Skeletal muscle satellite cell (primary cell): ENCODE measurements around the gene ARID1B.

Experiments used
- H3K27me3 ChIP-seq: 2 replicates; pipeline ENCODE4 v1.7.0; 2013; ENCODE audit warnings: low read length; ENCODE audit not compliant: control insufficient read depth, insufficient read depth
- H3K36me3 ChIP-seq: 2 replicates; pipeline ENCODE4 v1.7.0; 2013; ENCODE audit warnings: mild to moderate bottlenecking, control low read depth, low read length; ENCODE audit not compliant: insufficient read depth
- H3K4me1 ChIP-seq: 2 replicates; pipeline ENCODE4 v1.7.0; 2013; ENCODE audit warnings: low read length; ENCODE audit not compliant: control insufficient read depth, insufficient read depth
- H3K4me2 ChIP-seq: 2 replicates; pipeline ENCODE4 v1.7.0; 2013; ENCODE audit warnings: mild to moderate bottlenecking, low read length
- H3K4me3 ChIP-seq: 2 replicates; pipeline ENCODE4 v1.7.0; 2013; ENCODE audit warnings: low read length
- H3K9ac ChIP-seq: 2 replicates; pipeline ENCODE4 v1.7.0; 2013; ENCODE audit warnings: mild to moderate bottlenecking, low read depth, low read length, moderate library complexity
- H3K9me3 ChIP-seq: replicated peaks from 2 replicates; pipeline ENCODE4 v1.7.0; 2013; ENCODE audit warnings: mild to moderate bottlenecking, control low read depth, low read length

The ARID1B gene

DNA sequence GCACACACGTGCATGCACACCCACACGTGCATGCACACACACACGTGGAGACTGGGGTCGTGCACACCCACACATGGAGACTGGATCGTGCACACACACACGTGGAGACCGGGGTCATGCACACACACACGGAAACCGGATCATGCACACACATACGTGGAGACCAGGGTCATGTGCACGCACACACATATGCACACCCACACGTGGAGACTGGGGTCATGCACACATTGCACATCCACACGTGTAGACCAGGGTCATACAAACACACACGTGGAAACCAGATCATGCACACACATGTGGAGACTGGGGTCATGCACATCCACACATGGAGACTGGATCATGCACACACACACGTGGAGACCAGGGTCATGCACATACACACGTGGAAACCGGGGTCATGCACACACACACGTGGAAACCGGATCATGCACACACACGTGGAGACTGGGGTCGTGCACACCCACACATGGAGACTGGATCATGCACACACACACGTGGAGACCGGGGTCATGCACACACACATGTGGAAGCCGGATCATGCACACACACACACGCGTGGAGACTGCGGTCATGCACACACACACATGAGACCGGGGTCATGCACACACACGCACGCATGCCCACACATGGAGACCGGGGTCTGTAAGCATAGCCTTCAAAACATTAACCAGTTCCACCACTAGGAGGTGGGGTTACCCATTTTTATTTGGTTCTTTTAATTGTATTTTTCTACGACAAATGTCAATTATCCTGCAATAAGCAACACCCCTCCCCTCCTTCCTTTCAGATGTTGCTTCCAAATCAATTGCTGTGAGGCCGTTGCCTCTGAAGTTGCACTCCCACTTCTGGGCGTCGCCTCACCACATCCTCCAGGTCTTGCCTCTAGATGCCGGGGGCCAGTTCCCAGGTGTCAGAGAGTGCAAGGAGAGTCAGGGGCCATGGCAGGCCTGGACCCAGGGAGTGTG lies 450.3 kb downstream of the ARID1B start:
- no peaks in the 10 kb centered on the region for H3K27me3 ChIP-seq
- no peaks in the 10 kb centered on the region for H3K36me3 ChIP-seq
- H3K4me2 ChIP-seq, result no peak overlapping the region
- H3K4me3 ChIP-seq, result no peak overlapping the region
- no peaks in the 10 kb centered on the region for H3K9me3 ChIP-seq
- H3K9ac ChIP-seq, result no peak overlapping the region
- peaks cover 8% of the 10 kb centered on the region for H3K4me1 ChIP-seq

DNA sequence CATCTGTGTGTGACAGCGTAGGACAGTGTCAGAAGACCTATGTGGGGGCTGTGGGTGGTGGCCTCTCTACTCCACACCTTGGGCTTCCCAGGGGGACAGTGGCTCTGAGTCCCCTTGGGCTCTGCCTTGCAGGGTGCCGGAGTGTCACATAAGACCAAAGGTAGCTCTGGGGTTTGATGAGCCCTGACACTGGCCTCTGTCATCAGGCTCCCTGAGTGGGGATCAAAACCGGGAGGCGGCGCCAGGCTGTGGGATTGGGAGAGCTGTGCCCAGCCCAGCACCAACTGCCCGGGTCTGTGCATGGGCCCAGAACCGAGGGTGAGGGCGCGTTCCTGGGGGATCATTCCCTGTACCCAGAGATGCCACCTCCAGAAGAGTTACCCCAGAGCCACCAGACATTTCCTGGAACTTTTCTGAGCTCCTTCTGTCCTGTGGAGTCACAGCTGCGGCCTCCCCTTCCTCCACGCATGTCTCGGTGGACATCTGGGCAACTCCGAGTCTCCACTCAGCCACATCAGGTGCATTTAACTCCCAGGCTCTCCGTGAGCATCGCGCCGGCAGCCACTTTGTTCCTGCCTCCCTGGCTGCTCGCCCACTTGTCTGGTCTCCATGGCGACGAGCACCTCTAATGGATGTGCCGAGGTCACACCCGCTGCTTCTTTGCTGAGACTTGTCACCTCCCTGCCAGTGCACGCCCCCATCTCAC lies 451.4 kb downstream of the ARID1B start:
- no peak overlapping the region for H3K9ac ChIP-seq
- no peaks in the 10 kb centered on the region for H3K4me1 ChIP-seq
- H3K9me3 ChIP-seq, result no peaks in the 10 kb centered on the region
- peaks cover 6% of the 10 kb centered on the region for H3K27me3 ChIP-seq
- H3K36me3 ChIP-seq, result no peaks in the 10 kb centered on the region
- no peak overlapping the region for H3K4me2 ChIP-seq
- H3K4me3 ChIP-seq, result no peak overlapping the region

DNA sequence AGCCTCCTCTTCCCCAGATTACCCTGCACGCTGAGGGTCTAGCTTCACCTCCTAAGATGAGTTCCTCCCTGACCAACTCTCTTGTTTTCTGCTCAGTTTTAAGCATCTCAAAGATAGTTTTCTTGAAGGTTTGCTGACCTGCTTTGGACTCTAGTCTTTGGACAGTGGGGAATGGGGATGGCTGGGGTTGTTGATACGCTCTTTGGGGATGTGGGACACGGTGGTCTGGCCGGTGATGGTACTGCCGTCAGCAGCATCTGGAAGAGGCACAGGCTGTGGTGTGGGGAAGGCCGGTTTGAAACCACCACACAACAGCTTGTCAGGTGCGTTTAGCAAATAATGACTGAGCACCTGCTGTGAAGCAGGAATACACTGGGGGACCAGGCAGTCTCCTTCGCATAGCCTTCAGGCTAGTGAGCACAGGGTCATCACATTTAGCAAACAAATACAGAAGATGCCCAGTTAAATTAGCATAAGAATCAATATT lies 452.0 kb downstream of the ARID1B start:
- Histone ChIP-seq H3K4me3 (no peak overlapping the region), H3K9ac (no peak overlapping the region), H3K4me1 (no peaks in the 10 kb centered on the region), H3K4me2 (no peak overlapping the region), H3K9me3 (no peaks in the 10 kb centered on the region), H3K27me3 (peaks cover 9% of the 10 kb centered on the region), H3K36me3 (no peaks in the 10 kb centered on the region)

DNA sequence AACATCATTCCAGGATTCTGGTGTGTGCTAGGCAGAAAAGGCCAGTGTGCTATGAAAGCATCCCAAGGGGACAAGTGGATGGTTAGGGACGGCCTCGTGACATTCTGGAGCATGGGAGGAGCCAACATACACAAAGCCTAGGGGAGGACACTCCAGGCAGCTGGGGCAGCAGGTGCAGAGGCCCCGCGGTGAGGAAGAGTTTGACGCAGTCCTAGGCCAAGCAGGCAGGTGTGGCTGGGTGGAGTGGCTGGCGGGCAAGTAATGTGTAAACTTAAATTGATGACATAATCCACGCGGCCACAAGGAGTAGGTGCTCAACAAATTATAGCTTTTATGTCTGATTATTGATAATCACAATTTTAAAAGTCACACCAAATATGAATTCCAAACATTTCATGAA lies 452.5 kb downstream of the ARID1B start:
- Histone ChIP-seq H3K4me2 (no peak overlapping the region), H3K9ac (no peak overlapping the region), H3K36me3 (no peaks in the 10 kb centered on the region), H3K27me3 (peaks cover 12% of the 10 kb centered on the region), H3K4me3 (no peak overlapping the region), H3K4me1 (no peaks in the 10 kb centered on the region), H3K9me3 (no peaks in the 10 kb centered on the region)

DNA sequence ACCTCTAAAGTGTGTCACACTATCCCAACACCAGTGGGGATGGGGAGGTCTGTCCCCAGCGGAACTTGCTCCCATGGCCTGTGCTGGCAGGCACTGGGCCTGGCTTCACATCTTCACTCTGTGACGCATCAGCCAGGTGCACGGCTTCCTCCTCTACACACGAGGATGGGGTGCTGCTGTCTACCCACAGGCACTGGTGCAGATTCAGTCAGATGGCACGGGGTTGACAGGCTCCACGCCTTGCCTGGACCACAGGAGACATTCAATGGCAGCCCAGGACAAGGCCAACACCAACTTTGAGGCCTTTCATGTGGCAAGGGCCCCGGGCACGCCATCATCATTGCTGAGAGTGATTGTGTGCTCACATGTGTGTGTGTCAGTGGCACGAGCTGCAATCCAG lies 453.7 kb downstream of the ARID1B start:
- Histone ChIP-seq H3K4me1 (peaks cover 11% of the 10 kb centered on the region), H3K27me3 (peaks cover 21% of the 10 kb centered on the region), H3K4me2 (no peak overlapping the region), H3K4me3 (no peak overlapping the region), H3K9me3 (no peaks in the 10 kb centered on the region), H3K9ac (no peak overlapping the region), H3K36me3 (no peaks in the 10 kb centered on the region)

DNA sequence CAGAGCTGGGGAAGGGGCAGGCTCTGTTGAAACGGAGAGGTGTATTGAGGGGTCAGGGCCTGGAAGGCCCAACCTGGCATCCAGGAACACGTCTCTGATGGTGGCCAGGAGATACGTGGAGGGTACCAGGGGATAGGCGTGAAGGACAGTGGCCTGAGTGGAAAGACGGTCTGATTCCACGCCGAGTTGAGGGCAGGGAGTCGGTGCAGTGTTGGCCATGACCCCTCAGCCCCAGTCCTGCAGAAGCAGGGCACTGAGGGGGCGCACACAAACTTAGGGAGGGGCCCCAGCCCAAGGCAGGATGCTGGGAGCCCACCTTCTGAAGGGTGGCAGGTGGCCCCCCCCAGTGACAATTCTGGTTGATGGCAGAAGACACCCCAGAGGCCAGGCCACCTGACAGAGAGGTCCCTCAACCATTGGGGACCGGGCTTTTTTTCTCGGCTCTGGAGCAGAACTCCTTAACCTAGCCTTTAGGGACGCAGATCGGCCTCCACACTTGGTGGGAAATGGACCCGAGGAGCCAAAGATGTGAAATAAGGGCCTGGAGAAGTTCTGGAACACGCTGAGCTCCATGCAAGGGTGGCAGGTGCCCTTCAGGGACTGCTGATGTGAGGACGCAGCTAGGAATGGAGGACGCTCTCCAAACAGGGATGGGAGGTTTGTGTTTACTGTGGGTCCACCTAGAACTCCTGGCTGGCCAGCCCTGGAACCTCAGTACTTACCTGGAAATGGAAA lies 455.1 kb downstream of the ARID1B start:
- H3K4me1 ChIP-seq, result peaks cover 20% of the 10 kb centered on the region
- no peaks in the 10 kb centered on the region for H3K9me3 ChIP-seq
- H3K9ac ChIP-seq, result no peak overlapping the region
- no peak overlapping the region for H3K4me2 ChIP-seq
- H3K36me3 ChIP-seq, result no peaks in the 10 kb centered on the region
- H3K27me3 ChIP-seq, result peaks cover 23% of the 10 kb centered on the region
- H3K4me3 ChIP-seq, result no peak overlapping the region

DNA sequence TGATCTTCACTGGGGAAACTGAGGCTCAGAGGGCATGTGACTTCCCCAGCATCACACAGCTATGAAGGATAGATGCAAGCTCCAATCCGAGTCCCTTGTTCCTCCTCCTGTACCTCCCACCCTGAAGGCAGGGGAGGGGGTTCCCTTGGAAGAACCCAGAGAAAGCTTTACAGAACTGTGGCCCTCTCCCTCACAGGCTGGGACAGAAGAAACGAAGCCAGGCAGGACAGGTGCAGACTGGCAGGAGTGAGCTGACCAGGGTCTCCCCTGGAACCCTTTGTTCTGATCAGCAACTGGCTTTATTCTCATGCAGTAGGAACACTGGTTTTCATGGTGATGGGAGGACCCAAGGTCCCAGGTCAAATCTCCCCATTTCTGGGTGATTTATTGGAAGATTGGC lies 456.0 kb downstream of the ARID1B start:
- H3K9ac ChIP-seq, result no peak overlapping the region
- H3K4me1 ChIP-seq, result peaks cover 20% of the 10 kb centered on the region
- no peaks in the 10 kb centered on the region for H3K9me3 ChIP-seq
- no peaks in the 10 kb centered on the region for H3K36me3 ChIP-seq
- no peak overlapping the region for H3K4me2 ChIP-seq
- H3K27me3 ChIP-seq, result peaks cover 23% of the 10 kb centered on the region
- H3K4me3 ChIP-seq, result no peak overlapping the region

DNA sequence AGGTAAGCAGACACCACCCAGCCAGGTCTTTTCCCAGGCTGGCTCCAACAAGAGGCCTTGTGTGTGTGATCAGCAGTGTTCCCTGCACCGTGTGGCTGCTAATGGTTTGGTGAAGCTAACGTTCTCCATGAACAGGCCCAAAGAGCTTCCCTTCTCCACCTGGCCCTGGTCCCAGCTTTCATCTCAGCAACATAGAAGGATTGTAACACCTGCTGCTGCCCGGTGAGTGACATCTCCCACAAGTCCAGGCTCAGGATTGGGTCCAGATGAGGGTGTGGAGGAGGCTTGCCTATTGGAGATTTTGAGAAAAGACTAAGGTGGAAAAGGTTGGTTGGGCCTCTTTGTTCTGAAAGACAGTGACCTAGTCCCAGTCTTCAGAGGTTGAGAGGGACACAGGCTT lies 456.5 kb downstream of the ARID1B start:
- H3K27me3 ChIP-seq, result peaks cover 23% of the 10 kb centered on the region
- H3K9ac ChIP-seq, result no peak overlapping the region
- no peak overlapping the region for H3K4me2 ChIP-seq
- no peak overlapping the region for H3K4me3 ChIP-seq
- no peaks in the 10 kb centered on the region for H3K9me3 ChIP-seq
- H3K36me3 ChIP-seq, result no peaks in the 10 kb centered on the region
- peaks cover 20% of the 10 kb centered on the region for H3K4me1 ChIP-seq

DNA sequence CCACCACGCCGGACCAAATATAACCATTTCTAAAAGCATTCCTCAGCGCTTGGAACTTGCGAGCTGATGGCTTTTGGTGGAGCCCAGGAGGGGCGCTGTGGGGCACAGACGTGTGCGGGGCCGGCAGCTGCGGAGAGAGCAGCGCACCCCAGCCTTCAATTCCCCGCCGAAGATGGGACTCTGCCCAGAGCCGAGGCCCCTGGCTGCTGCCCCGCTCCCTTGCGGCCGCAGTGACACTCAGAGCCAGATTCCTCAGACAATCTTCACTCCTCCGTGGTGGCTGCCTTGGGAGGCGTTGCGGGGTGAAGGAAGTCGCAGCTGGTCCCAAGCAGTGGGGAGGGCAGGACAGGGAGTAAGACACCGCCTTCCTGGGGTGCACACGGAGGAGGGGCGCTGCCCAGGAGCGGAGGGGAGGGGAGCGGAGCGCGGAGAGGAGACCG lies 458.4 kb downstream of the ARID1B start:
- peak overlapping the region; percentile 33 for H3K9ac ChIP-seq
- H3K4me2 ChIP-seq, result peak overlapping the region; percentile 97
- peaks cover 30% of the 10 kb centered on the region for H3K4me1 ChIP-seq
- peaks cover 23% of the 10 kb centered on the region for H3K27me3 ChIP-seq
- peak overlapping the region; percentile 70 for H3K4me3 ChIP-seq
- no peaks in the 10 kb centered on the region for H3K9me3 ChIP-seq
- H3K36me3 ChIP-seq, result no peaks in the 10 kb centered on the region

DNA sequence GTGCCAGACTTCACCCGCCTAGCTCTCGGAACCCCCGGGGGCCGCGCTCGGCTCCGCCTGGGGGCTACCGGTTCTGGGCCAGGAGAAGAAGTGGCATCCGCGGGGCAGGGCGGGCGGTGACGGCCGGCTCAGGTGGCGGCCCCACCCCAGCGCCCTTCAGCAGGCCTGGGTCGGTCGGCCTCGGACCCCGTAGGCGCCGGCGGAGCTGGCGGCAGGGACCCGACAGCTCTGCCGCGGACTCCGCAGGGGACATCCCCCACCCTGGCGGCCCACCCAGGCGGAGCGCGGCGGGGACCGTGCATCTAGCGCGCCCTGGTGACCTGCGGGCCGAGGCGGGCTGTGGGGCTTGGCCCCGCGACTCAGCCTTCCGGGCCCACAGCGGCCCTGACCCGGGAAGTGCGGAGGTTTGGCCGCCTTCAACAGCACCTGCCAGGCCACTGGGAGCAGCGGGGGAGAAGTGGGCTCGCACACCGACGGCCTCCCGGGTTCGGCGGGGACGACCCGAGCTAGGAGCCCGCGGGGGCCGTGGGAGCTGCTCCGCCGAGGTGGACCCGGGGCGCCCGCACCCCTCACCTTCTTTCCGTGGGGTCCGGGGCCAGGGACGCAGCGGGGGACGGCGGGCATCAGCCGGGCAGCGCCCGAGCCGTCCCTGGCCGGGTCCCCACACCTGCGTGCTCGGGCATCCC lies 459.0 kb downstream of the ARID1B start:
- Histone ChIP-seq H3K27me3 (peaks cover 23% of the 10 kb centered on the region), H3K4me3 (peak overlapping the region; percentile 70), H3K9ac (peak overlapping the region; percentile 33), H3K36me3 (no peaks in the 10 kb centered on the region), H3K4me2 (peak overlapping the region; percentile 97), H3K4me1 (peaks cover 35% of the 10 kb centered on the region), H3K9me3 (no peaks in the 10 kb centered on the region)

DNA sequence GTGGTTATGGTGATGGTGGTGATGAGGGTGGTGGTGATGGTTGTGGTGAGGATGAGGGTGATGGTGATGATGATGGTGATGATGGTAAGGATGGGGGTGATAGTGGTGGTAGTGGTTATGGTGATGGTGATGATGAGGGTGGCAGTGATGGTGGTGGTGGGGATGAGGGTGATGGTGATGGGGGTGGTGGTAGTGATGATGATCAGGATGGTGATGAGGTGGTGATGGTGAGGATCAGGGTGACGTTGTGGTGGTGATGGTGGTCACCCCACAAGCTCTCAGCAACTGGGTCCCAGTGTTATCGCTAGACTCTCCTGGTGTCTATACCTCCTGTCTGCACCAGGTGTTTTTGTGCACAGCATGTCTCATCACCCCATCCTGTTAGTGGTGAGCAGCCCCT lies 461.2 kb downstream of the ARID1B start:
- no peak overlapping the region for H3K4me2 ChIP-seq
- H3K4me1 ChIP-seq, result peaks cover 35% of the 10 kb centered on the region
- H3K27me3 ChIP-seq, result peaks cover 22% of the 10 kb centered on the region
- H3K4me3 ChIP-seq, result no peak overlapping the region
- no peaks in the 10 kb centered on the region for H3K9me3 ChIP-seq
- H3K36me3 ChIP-seq, result no peaks in the 10 kb centered on the region
- H3K9ac ChIP-seq, result no peak overlapping the region
